Mesenchymal stem cell (in vitro differentiated cells and primary cell): ENCODE data around the gene CTAGE8. TPM values are rescaled to one million over a fixed set of nuclear protein-coding genes. Genes with fewer than 3 reads are reported as not detected.
"Not testable (repeated sequence)": the region's sequence is repeated elsewhere in the genome, so short reads cannot be mapped to it uniquely, and the experiment has no call there.

Source experiments
- DNase-seq: peaks from one replicate; pipeline ENCODE4 v3.0.0-alpha.2; 2013
- H2AFZ ChIP-seq: one replicate; pipeline ENCODE4 v1.6.1; 2013; ENCODE audit warnings: low read depth, mild to moderate bottlenecking, control low read depth, inconsistent platforms, low read length, moderate library complexity
- H2AK5ac ChIP-seq: 2 replicates; pipeline ENCODE4 v1.6.1; 2013; ENCODE audit warnings: low read length, moderate library complexity, mild to moderate bottlenecking, inconsistent platforms; ENCODE audit not compliant: severe bottlenecking
- H2BK120ac ChIP-seq: one replicate; pipeline ENCODE4 v1.6.1; 2013; ENCODE audit warnings: low read depth, mild to moderate bottlenecking, inconsistent platforms, low read length, moderate library complexity
- H2BK12ac ChIP-seq, 2 experiments: one replicate each; pipeline ENCODE4 v1.6.1; 2013; ENCODE audit warnings: inconsistent platforms in 2 of 2, low read length in 2 of 2, mild to moderate bottlenecking in 2 of 2, moderate library complexity in 2 of 2, control low read depth in 1 of 2
- H2BK15ac ChIP-seq: one replicate; pipeline ENCODE4 v1.6.1; 2013; ENCODE audit warnings: mild to moderate bottlenecking, low read depth, inconsistent platforms; ENCODE audit not compliant: poor library complexity, severe bottlenecking
- H2BK5ac ChIP-seq: 2 replicates; pipeline ENCODE4 v1.6.1; 2013; ENCODE audit warnings: low read depth, mild to moderate bottlenecking, low read length, control low read depth, inconsistent platforms; ENCODE audit not compliant: poor library complexity, severe bottlenecking
- H3K14ac ChIP-seq, 2 experiments: one replicate each; pipeline ENCODE4 v1.6.1; 2013; ENCODE audit warnings: inconsistent platforms in 2 of 2, low read length in 2 of 2, control low read depth in 1 of 2, mild to moderate bottlenecking in 1 of 2, moderate library complexity in 1 of 2
- H3K18ac ChIP-seq, 2 experiments: one replicate each; pipeline ENCODE4 v1.6.1; 2013; ENCODE audit warnings: inconsistent platforms in 2 of 2, low read length in 2 of 2, control low read depth in 1 of 2, low read depth in 1 of 2, mild to moderate bottlenecking in 1 of 2
- H3K23ac ChIP-seq, 2 experiments: one replicate each; pipeline ENCODE4 v1.6.1; 2013; ENCODE audit warnings: inconsistent platforms in 2 of 2, low read length in 2 of 2, mild to moderate bottlenecking in 2 of 2, moderate library complexity in 2 of 2, control low read depth in 1 of 2
- H3K27ac ChIP-seq: 2 replicates; pipeline ENCODE4 v1.5.1; 2013; ENCODE audit warnings: mild to moderate bottlenecking, moderate library complexity, low read length, control low read depth, inconsistent platforms; ENCODE audit not compliant: poor library complexity, severe bottlenecking
- H3K27me3 ChIP-seq, 2 experiments: 2 replicates each; pipeline versions ENCODE4 v1.6.1 to v1.7.0; 2013; ENCODE audit warnings: low read length in 2 of 2, mild to moderate bottlenecking in 2 of 2, moderate library complexity in 2 of 2, control low read depth in 1 of 2, inconsistent platforms in 1 of 2; ENCODE audit not compliant: control insufficient read depth in 1 of 2, insufficient read depth in 1 of 2
- H3K36me3 ChIP-seq, 2 experiments: 2 replicates each; pipeline versions ENCODE4 v1.6.1 to v1.7.0; 2013; ENCODE audit warnings: low read length in 2 of 2, control low read depth in 1 of 2, inconsistent platforms in 1 of 2, low read depth in 1 of 2, mild to moderate bottlenecking in 1 of 2; ENCODE audit not compliant: insufficient read depth in 2 of 2, control insufficient read depth in 1 of 2
- H3K4ac ChIP-seq, 2 experiments: one replicate each; pipeline ENCODE4 v1.6.1; 2013; ENCODE audit warnings: inconsistent platforms in 2 of 2, low read length in 2 of 2, mild to moderate bottlenecking in 2 of 2, moderate library complexity in 2 of 2, control low read depth in 1 of 2, low read depth in 1 of 2
- H3K4me1 ChIP-seq: 2 replicates; pipeline ENCODE4 v1.6.1; 2013; ENCODE audit warnings: low read depth, low read length, control low read depth; ENCODE audit not compliant: control insufficient read depth, insufficient read depth
- H3K4me2 ChIP-seq: 2 replicates; pipeline ENCODE4 v1.6.1; 2013; ENCODE audit warnings: low read length, mild to moderate bottlenecking, inconsistent platforms; ENCODE audit not compliant: poor library complexity, severe bottlenecking
- H3K4me3 ChIP-seq, 2 experiments: 2 replicates each; pipeline versions ENCODE4 v1.5.1 to v1.7.0; 2013; ENCODE audit warnings: low read length in 2 of 2, mild to moderate bottlenecking in 2 of 2, control low read depth in 1 of 2, low read depth in 1 of 2; ENCODE audit not compliant: insufficient read depth in 1 of 2
- H3K79me1 ChIP-seq: replicated peaks from 2 replicates; pipeline ENCODE4 v1.6.1; 2013; ENCODE audit warnings: mild to moderate bottlenecking, control low read depth, low read length, inconsistent platforms; ENCODE audit not compliant: poor library complexity, severe bottlenecking
- H3K9ac ChIP-seq: 2 replicates; pipeline ENCODE4 v1.7.0; 2013; ENCODE audit warnings: mild to moderate bottlenecking, low read length, moderate library complexity
- H3K9me3 ChIP-seq: 2 replicates; pipeline ENCODE4 v1.7.0; 2013; ENCODE audit warnings: mild to moderate bottlenecking, low read length; ENCODE audit not compliant: control insufficient read depth
- H4K8ac ChIP-seq: one replicate; pipeline ENCODE4 v1.6.1; 2013; ENCODE audit warnings: inconsistent platforms, mild to moderate bottlenecking, low read length, moderate library complexity
- H4K91ac ChIP-seq: one replicate; pipeline ENCODE4 v1.6.1; 2013; ENCODE audit warnings: mild to moderate bottlenecking, low read length, inconsistent platforms
- WGBS: methylation state at CpG from one replicate; pipeline ENCODE4 v1.1.7; 2013; ENCODE audit warnings: mixed read lengths; 5-methylcytosine and 5-hydroxymethylcytosine counted together
- polyA plus RNA-seq, 2 experiments: library from polyadenylated mRNA; stranded (reverse); fragments of 200-250 nt; gene quantifications; one replicate each; pipeline ENCODE4 v1.2.3, GENCODE V29; 2013

Gene CTAGE8
- not detected for polyA plus RNA-seq (2013, experiment 1 of 2)
- polyA plus RNA-seq (2013, experiment 2 of 2) = not detected

- not testable (repeated sequence) for H4K91ac ChIP-seq, DNase-seq, H2BK5ac ChIP-seq, H2BK12ac ChIP-seq, H3K9me3 ChIP-seq, H3K9ac ChIP-seq, H2BK120ac ChIP-seq, H2AK5ac ChIP-seq, H3K4me1 ChIP-seq, H3K4ac ChIP-seq, H2AFZ ChIP-seq, H3K79me1 ChIP-seq, H3K4me2 ChIP-seq, H3K36me3 ChIP-seq, H3K18ac ChIP-seq, H4K8ac ChIP-seq, H3K27me3 ChIP-seq, H3K4me3 ChIP-seq, H3K23ac ChIP-seq, H2BK15ac ChIP-seq, H3K14ac ChIP-seq, H3K27ac ChIP-seq
- WGBS = no CpG with 5 or more reads among the region's 19 CpGs
Observed at GRCh38 chr7:144269188-144269587, at the start of gene CTAGE8. Gene CTAGE8, minus strand, starts transcription at chr7:144269288. Its CDS starts 38 bp downstream, at chr7:144269250.

GRCh38 chr7:144317537-144317936 lies 48.4 kb upstream of the CTAGE8 start:
- not testable (repeated sequence) for H2BK15ac ChIP-seq, H3K4ac ChIP-seq, H4K91ac ChIP-seq, H2BK120ac ChIP-seq, H2BK5ac ChIP-seq, H3K9ac ChIP-seq, H3K36me3 ChIP-seq, H3K27me3 ChIP-seq, H3K27ac ChIP-seq, H4K8ac ChIP-seq, H3K23ac ChIP-seq, H2BK12ac ChIP-seq, H3K4me2 ChIP-seq, H3K4me1 ChIP-seq, H3K14ac ChIP-seq, H3K9me3 ChIP-seq, H2AK5ac ChIP-seq, H3K18ac ChIP-seq, H3K79me1 ChIP-seq, H3K4me3 ChIP-seq, DNase-seq, H2AFZ ChIP-seq
- no CpG with 5 or more reads among the region's 1 CpG for WGBS

GRCh38 chr7:144311872-144312469 lies 42.9 kb upstream of the CTAGE8 start, which contains the start of gene OR2A1:
Gene OR2A1, plus strand, starts transcription at chr7:144312419. Its CDS starts 5,706 bp downstream, at chr7:144318125.
- H3K9ac ChIP-seq = not testable (repeated sequence)

DNA sequence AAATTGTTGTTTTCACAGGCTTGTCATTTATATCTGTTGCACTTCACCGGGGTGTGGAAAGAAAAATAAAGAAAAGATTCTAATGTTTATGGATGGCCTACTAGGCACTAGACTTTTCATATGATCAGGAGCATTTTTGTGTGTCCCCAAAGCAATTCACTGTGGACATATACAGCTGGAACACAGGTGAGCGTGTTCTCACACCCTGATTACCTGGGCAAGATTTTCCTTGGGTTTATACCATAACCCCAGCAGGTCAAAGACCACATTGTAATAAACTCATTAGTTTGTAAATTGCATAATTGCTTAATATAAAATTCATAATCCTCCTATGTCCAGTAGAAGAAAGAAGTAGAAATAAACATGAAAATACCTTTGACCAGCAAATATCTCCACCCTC lies 42.1 kb upstream of the CTAGE8 start:
- H3K14ac ChIP-seq, H2AFZ ChIP-seq: not testable (repeated sequence)
- WGBS = no CpG with 5 or more reads among the region's 2 CpGs

More at GRCh38 chr7:144311872-144312469, 42.9 kb upstream of the CTAGE8 start, which contains the start of gene OR2A1:
- not testable (repeated sequence) for H3K36me3 ChIP-seq, H3K9me3 ChIP-seq, H2BK120ac ChIP-seq, H3K23ac ChIP-seq, H2BK12ac ChIP-seq, H3K4ac ChIP-seq, H2BK5ac ChIP-seq, DNase-seq, H3K27me3 ChIP-seq, H3K14ac ChIP-seq, H4K8ac ChIP-seq, H3K4me3 ChIP-seq, H3K27ac ChIP-seq, H3K4me2 ChIP-seq, H4K91ac ChIP-seq, H2AK5ac ChIP-seq, H3K18ac ChIP-seq, H2AFZ ChIP-seq, H3K4me1 ChIP-seq, H3K79me1 ChIP-seq, H2BK15ac ChIP-seq
- no CpG with 5 or more reads among the region's 2 CpGs for WGBS

More for the DNA sequence above, 42.1 kb upstream of the CTAGE8 start:
- H2BK5ac ChIP-seq, H3K36me3 ChIP-seq, H2BK120ac ChIP-seq, H4K91ac ChIP-seq, H4K8ac ChIP-seq, H2BK12ac ChIP-seq, H3K79me1 ChIP-seq, H3K9me3 ChIP-seq, H3K9ac ChIP-seq, H3K4me1 ChIP-seq, H3K18ac ChIP-seq, H3K4ac ChIP-seq, DNase-seq, H2AK5ac ChIP-seq, H3K4me3 ChIP-seq, H3K4me2 ChIP-seq, H3K23ac ChIP-seq, H3K27me3 ChIP-seq, H3K27ac ChIP-seq, H2BK15ac ChIP-seq: not testable (repeated sequence)
